HG03280 (cell line): ENCODE results near the gene LARP4B.

Source experiments
- ATAC-seq: cut with Tn5 transposase; IDR thresholded peaks from one replicate; pipeline ENCODE4 v1.9.1; 2021; ENCODE audit warnings: mild to moderate bottlenecking, moderate library complexity; ENCODE audit not compliant: unreplicated experiment

LARP4B gene

DNA sequence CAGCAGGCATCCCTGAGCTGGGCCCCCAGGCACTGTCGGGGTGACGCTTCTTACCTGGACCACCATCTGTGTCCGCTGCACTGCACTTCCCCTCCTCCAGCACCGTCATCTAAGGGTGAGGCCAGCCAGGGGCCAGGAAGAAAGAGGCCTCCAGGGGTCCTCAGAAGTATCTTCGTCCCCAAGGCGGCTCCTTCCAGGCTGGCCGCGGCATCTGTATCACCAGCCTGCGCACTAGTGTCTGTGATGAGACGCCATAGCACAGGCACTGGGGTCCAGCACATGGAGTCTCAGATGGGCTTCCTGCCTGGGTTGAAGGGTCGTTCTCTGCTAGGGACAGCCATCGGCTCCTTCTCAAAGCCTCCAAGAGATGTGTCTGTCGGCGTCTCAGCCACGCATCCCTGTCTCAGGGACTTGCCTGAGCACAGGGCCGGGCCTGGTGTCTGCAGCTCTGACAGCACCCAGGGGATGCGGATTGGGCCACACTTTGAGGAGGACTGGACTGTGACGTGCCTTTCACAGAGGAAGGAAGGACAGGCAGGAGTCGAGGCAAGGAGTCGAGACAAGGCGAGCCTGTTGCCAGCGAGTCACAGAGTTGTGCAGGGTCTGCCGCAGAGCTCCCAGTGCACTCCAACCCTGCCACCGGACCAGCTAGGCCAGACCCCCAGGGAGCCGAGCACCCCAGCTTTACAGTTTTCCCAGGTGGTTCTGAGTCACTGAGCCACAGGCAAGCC lies 140.5 kb downstream of the LARP4B start:
- ATAC-seq = no peak

DNA sequence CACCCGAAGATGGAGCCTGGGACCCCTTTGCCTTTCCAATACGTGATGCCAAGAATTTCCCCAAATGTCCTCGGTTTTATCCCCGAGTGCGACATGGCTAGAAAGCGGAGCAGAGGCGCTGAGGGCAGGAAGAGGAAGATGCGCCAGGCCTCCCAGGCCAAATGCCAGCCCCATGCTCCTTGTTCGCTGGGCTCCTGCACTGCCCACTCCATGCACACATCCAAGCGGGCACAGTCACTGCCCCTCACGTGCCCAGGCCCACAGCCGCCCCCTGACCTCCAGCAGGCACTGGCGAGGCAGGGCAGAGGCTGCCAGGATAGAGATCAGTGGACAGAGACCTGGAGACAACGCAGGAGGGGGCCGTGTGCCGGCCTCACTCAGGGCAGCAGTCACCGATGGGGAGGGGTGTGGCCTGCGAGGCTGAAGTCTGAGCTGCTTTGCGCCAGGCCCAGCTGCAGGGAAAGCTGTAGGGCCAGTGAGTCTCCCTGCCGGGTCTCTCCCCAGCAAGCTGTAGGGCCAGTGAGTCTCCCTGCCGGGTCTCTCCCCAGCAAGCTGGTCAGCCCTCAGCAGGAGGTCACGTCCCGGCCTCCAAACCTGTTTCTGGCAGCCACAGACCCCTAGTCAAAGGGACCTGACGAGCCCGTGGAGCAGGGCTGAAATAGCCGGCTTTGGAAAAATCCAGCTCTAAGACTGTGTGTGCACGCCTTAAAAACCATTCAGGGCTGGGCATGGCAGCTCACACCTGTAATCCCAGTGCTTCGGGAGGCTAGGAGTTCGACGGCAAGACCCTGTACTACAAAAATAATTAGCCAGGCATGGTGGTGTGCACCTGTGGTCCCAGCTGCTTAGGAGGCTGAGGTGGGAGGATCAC lies 141.4 kb downstream of the LARP4B start:
- no peak for ATAC-seq

DNA sequence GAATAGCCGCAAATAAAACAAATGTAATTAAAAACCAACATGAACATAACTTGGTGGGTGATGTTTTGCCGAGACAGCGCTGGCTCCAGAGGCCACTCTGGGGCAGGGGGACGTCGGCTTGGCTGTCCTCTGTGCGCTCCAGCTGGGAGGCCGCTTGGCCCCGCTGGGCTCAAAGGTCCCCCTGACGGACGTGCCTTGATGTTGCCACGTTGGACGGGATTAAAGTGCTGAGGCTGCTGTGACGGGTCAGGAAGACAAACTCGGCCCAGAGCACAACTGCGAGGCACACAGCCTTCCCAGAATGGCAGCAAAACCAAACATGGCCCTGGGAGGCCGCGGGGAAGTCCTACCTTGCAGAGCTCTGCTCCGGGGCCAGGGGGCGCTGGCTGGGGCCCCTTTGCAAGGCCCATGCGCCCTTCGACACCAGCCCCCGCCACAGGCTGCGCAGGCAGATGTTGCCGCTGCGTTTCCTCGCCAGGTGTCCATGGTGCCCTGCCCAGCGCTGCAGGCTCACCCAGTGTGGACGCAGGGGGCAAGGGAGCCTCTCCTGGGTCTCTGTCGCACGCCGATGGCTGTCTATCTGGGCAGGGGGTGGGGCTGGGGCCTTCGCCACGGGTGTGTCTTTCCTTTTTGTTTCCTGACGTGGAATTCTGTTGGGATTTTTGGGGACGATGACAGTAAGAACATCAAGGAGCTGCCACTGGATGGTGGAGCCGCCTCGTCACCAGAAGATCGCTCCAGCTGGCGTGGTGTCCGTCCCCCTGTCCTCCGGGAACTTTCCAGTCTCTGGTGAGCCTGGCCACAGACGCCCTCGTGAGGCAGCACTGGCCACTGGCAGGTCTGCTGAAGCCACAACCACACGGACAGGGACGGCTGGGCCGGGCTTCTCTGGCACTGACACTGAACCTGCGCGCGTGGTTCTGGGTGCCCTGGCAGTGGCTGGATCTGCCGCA lies 142.4 kb downstream of the LARP4B start:
- ATAC-seq = no peak

DNA sequence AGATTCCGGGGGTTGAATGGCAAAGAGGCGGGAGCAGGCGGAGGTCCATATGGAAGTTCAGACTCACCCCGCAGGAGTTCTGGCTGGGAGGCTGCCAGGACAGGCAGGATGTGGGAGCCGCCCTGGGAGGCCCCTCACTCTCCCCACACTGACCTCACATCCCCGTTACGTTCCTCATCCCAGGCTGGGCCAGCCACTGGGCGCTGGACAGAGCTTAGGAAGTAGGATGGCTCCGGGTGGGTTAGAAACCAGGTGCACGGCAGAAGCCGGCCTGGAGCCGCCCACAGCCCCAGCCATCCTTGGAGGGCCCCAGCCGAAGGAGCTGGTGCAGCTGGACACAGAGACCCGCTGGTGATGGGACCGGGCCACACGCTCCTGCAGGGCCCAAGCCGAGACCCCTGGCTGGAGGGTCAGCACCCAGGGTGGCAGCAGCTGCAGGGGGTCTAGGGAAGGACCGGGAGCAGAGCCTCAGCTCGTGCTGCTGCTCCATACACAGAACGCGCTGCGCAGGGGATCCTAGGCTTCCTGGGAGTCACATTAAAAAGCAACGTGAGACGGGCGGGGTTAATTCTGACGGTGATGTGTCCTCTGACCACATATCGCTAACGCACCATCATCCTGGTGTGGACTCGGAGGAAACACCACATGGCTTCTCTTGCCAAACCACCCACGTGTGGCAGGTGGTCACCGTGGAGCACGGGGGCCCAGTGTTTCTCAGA lies 143.4 kb downstream of the LARP4B start:
- no peak for ATAC-seq

DNA sequence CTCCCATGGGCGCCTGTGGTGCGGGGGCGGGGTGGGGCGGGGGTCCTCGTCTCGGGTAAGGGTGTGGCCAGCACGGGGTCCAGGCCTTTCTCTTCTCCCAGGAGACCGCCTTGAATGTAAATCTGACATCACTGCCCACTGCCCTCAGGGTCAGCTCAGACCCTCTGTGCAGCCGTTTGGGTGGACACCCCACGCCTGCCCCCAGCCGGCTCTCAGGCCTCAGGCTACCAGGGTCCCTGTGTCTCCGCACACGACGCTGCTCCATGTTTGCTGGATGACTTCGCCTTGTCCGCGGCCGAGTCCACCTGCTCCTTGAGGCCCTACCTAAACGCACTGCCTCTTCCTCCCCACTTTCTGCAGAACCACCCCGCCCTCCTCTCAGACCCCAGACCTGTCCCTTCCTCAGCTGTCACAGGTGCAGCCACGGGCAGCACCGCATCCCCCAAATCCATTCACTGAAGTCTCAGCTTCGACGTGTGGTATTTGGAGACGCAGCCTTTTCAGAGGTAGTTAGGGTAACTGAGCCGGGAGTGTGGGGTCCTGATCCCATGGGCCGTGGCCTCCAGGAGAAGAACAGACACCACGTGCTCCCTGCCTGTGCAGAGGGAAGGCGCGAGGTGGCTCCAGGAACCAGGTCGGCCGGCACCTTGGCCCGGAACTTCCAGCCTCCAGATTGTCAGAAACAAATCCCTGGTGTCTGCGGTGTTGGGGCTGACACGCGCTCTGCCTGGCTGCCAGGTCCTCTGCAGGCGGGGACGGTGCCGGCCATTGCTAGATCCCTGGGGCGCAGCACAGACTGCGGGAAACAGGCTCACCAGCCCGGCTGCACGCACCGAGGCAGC lies 144.7 kb downstream of the LARP4B start:
- ATAC-seq = no peak

DNA sequence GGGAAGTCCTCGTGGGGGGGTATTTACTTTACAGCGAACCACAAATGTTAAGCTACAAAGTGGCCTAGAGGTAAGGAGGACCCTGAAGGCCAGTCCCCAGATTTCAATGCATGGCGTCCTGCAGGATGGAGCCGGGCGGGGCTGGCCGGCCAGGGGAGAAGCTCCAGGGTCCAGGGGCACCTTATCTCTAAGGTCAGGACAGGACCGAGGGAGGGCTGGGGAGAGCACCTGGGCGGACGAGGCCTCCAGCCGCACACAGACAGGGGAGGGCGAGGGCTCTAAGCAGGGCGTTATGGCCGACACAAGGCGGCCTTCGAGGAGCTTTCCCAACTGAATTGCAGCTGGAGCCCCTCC lies 145.7 kb downstream of the LARP4B start:
- ATAC-seq = no peak

DNA sequence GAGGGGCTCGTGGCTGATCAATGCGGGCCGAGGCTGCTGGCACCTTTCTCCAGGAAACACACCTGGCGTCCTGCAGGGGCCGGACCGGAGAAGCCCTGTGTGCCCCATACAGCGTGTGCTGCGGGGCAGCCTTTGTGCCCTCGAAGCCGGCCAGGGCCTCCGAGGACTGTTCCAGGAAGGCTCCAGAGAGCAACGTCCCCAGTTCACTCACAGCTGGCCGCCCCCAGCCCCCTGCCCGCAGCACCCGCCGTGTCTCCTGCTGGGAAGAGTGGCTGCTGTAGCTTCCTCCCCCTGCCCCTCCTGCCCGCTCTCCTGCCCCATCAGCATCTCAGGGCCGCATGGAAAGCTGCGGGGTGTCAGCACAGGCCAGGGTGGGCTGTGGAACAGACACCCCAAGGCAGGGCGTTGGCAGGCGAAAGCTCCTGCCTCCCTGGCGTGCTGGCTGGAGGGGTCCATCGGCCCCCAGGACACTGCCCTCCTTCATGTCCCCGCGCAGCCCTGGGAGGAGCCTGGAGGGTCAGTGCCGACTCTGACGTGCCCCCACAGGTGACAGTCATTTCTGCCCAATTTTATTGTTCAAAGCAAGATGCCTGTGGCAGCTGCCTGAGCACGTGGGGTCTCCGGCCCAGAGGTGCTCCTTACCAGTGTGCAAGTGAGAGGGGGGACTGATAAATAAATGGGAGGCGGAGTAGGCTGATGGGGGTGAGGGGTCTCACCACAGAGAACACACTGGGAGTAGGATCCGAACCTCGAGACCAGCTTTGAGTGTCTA lies 146.2 kb downstream of the LARP4B start:
- no peak for ATAC-seq

DNA sequence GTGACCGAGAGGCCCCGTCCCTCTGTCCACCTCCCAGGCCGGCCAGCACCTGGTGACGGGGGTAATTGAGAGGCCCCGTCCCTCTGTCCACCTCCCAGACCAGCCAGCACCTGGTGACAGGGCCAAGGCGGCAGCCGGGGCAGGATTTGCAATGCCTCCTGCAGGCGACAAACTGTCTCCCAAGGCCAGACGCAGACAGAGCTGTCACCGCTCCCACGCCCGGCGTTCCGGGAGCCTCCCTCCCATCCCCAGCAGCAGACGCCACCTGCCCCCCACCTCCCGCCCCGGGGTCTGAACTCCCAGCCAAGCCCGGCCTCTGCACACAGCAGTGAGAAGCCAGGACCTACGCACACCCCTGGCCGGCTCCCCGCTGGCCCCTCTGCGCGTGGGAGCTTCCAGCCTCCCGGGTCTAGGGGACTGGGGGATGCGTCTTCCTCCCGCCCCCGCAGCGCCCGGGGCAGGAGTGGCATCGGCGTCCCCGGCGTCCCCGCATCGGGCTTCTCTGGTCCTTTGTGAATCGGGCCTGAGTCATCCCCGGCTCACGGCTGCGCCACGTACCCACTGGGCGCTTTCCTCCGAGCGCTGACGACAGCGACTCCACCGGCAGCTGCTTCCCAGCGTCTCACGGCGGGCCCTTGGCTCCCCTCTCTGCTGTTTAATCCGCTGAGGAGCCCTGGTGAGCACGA lies 147.0 kb downstream of the LARP4B start:
- no peak for ATAC-seq

DNA sequence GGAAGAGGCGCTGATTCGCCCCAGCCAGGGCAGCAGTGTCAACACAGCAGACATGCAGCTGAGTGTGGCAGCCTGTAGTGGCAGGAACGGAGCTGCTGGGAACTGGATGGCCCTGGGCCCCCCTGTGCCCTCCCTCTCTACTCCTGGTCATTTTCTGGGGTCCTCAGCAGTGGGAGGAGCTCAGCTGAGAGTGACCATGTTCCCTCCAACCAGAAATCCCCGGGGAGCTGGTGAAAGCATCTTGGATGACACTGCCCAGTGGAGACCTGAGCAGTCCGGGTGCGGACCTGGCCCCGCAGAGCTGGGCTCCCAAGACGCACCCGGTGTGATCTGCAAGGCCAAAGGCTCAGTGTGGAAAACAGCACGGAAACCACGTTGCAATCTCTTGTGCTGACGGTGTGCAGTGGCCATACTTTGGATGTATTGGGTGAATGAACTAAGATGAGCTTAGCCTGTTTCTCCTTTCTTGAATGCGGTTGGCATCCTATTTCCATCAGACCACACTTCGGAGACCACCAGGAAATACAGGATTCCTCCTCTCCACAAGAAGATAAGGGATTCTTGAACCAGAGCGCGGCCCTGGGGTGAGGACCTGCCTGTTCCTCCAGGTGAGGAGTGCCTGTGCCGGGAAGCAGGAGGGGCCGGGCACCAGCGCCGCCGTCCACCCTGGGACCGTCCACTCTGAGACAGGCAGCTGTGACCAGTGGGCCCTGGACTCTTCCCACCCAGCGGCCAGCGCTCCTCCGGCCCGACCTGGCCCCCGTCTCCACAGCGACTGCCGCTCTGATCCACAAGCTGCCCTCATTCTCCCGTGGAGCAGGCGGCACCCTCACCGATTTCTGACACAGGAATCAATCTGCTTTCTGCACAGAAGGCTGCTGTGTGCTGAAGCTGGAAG lies 148.5 kb downstream of the LARP4B start:
- no peak for ATAC-seq

DNA sequence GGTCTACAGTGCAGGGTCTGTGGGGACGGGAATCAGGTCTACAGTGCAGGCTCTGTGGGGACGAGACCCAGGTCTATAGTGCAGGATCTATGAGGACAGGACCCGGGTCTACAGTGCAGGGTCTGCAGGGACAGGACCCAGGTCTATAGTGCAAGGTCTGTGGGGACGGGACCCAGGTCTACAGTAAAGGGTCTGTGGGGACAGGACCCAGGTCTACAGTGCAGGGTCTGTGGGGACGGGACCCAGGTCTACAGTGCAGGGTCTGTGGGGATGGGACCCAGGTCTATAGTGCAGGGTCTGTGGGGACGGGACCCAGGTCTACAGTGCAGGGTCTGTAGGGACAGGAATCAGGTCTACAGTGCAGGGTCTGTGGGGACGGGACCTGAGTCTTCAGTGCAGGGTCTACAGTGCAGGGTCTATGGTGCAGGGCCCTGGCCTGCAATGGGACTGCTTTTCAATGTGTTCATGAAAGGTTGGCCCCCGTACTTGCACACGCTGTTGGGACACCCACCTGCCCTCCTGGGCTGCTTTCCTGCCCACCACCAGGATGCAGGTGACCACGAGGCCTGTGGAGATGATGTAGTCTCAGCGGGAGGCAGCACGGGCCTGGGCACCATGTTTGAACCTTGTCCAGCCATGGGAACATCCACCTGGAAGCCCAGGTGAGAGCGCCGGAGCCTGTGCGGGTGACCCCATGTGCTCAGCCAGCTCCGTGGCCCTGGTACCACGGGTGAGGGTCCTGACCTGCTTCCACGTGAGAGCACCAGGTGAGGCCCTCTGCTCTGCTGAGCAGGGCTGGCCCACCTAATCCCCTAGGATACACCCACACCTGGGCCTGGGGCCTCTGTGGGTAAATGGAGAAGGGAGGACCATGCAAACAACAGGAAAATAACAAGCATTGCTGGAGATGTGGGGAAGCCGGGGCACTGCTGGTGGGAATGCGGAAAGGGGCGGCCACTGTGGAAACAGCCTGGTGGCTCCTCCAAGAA lies 150.7 kb downstream of the LARP4B start:
- ATAC-seq = no peak

DNA sequence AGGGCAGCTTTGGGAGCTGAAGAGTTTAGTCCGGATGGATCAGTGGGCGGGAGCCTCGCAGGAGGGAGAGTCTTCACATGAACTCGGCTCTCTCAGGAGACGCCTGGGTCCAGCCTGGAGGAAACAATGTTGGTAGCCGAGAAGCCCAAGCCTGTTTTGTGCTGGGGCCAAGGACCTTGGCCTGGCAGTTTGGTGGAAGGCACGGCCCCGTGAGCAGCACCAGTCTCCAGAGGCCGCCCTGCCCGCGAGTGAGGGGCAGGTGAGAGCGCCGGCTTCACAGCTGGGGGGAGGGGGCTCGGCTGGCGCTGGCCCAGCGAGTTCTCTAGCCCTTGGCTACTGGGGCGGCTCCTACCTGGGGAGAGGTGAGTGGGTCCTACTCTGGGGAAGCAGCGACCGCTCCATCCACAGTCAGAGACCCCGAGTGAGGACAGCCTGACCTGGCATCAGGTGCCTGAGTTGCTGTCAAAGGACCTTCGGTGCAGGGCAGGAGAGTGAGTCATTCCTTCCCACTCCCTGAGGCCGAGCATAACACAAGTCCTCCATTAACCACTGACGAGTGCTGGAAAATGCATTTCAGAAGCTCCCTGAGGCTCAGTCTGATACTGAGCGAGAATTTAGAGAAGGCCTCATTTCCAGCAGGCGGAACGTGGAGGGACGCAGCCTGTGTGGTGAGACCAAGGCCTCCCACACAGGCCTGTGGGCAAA lies 152.7 kb downstream of the LARP4B start:
- no peak for ATAC-seq

DNA sequence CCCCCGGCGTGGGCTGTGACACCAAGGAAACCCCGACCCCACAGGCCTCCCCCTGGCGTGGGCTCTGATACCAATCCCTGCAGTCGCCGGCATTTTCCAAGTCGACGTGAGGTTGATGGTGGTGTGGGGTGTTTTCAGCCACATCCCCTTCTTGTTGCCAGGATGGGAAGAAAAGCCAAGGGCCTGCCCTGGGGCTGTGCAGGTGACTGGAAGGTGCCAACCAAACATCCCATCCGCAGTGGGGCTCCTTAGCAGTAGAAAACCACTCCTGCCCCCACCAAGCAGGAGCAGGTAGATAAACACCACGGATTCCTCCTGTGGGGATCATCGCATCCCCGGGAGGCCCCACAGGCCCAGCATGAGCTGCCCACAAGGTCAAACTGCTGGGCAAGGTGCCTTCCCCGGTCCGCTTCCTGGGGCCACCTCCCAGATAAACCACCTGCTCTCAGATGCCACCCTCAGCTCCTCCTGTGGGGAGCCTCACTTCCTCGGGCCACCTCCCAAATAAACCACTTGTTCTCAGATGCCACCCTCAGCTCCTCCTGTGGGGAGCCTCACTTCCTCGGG lies 153.5 kb downstream of the LARP4B start:
- no peak for ATAC-seq

DNA sequence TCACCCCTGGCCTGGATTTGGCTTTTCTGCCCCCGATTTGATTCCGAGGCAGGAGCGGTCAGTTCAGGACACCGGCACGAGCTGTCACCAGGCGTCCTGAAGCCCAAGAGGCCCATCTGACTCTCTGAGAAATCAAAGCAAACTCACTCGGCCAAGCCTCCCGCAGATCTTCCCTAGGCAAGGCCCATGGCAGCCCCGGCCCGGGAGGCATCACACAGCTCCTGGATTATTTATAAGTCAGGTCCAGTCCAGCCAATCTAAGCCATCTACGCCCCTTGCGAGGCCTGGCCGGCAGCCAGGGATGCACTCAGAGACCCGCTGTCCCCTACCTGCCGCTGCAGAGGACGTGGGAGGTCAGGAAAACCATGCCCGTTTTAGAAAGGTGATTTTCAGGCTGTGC lies 154.7 kb downstream of the LARP4B start:
- no peak for ATAC-seq

DNA sequence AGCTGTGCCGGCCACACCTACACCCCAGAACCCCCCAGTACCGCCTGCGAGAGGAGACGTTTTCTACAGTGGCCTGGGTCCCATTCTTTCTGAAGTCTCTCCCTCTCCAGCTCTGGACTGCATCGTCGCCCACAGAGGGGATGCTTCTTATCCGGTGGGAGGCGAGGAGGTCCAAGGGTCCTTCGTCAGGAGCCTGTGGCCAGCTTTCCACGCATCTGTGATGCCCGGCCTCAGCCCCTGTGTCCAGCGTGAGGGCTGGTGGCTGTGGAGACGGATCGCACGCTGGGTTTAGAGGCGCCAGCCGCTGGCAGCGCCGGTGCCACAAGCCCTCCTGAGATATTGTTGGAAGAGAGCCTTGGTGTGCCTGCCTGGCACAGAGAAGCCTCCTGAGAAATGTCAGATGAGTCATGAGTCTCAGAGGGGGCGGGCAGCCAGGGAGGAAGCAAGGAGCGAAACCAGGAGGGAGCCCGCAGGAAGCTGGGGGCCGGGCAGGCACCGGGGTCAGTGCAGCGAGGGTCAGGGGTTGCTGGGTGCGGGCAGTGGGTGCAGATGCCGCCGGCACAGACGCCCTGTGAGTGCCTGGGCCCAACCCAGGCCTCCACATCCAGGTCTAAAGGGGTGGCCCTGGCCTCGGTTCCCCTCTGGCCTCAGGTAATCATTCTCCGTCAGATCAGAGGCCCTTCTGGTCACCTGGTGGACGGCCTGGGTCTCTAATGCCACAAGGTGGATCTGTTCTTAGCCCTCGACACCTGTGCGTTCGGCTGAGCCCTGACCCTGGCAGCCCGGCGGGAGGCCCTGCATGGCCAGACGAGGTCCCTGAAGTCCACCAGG lies 156.0 kb downstream of the LARP4B start:
- ATAC-seq = no peak
